Left lobe of liver (tissue), 2 donors: ENCODE data around the gene UFSP1. TPM values are rescaled to one million over a fixed set of nuclear protein-coding genes. Genes with fewer than 3 reads are reported as not detected.
"Not testable (repeated sequence)": the region's sequence is repeated elsewhere in the genome, so short reads cannot be mapped to it uniquely, and the experiment has no call there.

Experiments
- ATAC-seq: fragments of 200-7000 bp; cut with Tn5 transposase; one replicate; pipeline ENCODE4 v1.9.1; 2020; ENCODE audit warnings: mild to moderate bottlenecking, moderate library complexity
- DNase-seq: peaks from one replicate; pipeline ENCODE4 v3.0.0-alpha.2; 2020; ENCODE audit warnings: low spot score
- total RNA-seq: library from RNA; stranded (reverse); gene quantifications from one replicate; pipeline ENCODE4 v1.2.1, GENCODE V29; 2021
- donor health status: DM: no; HTN: no; CAD: no; lungs with moderate emphysema.
- donor health status: DM: no; HTN: yes; CAD: no.

Gene UFSP1
- total RNA-seq: 1.8 TPM

- DNase-seq (no peak), ATAC-seq (peak; percentile 66)
Measured at GRCh38 chr7:100888988-100889750, at the start of gene UFSP1. Gene UFSP1, minus strand, starts transcription at chr7:100889715. Its CDS starts 444 bp downstream, at chr7:100889271.

- DNase-seq, ATAC-seq: not testable (repeated sequence)
Measured at GRCh38 chr7:100936167-100936566, 46.7 kb upstream of the UFSP1 start.

GRCh38 chr7:100935381-100935780, 45.9 kb upstream of the UFSP1 start:
- ATAC-seq, DNase-seq: not testable (repeated sequence)

GRCh38 chr7:100933734-100934133, 44.2 kb upstream of the UFSP1 start:
- ATAC-seq (no peak), DNase-seq (no peak)

- DNase-seq (no peak), ATAC-seq (no peak)
Measured at GRCh38 chr7:100929808-100930174, 40.3 kb upstream of the UFSP1 start.

GRCh38 chr7:100923616-100924015, 34.1 kb upstream of the UFSP1 start:
- not testable (repeated sequence) for ATAC-seq, DNase-seq

- DNase-seq: no peak
- ATAC-seq: no peak
Measured at GRCh38 chr7:100921039-100921438, 31.5 kb upstream of the UFSP1 start.

- not testable (repeated sequence) for ATAC-seq, DNase-seq
Measured at GRCh38 chr7:100919779-100920437, 30.4 kb upstream of the UFSP1 start.

- ATAC-seq, DNase-seq: not testable (repeated sequence)
Measured at GRCh38 chr7:100919335-100919734, 29.8 kb upstream of the UFSP1 start.

- DNase-seq: no peak
- ATAC-seq: no peak
Measured at GRCh38 chr7:100914879-100915447, 25.4 kb upstream of the UFSP1 start.

GRCh38 chr7:100914208-100914878, 24.8 kb upstream of the UFSP1 start:
- ATAC-seq: peak; percentile 92
- DNase-seq: peak; percentile 98

GRCh38 chr7:100911484-100911883, 22.0 kb upstream of the UFSP1 start:
- DNase-seq (no peak), ATAC-seq (no peak)

- not testable (repeated sequence) for ATAC-seq, DNase-seq
Measured at GRCh38 chr7:100910443-100910842, 20.9 kb upstream of the UFSP1 start.

- ATAC-seq (no peak), DNase-seq (no peak)
Measured at GRCh38 chr7:100908512-100908911, 19.0 kb upstream of the UFSP1 start.

GRCh38 chr7:100902638-100903037, 13.1 kb upstream of the UFSP1 start:
- DNase-seq: no peak
- ATAC-seq: no peak

- ATAC-seq (peak; percentile 68), DNase-seq (peak; percentile 68)
Measured at GRCh38 chr7:100901921-100902332, 12.4 kb upstream of the UFSP1 start.

- ATAC-seq: peak; percentile 80
- peak; percentile 93 for DNase-seq
Measured at GRCh38 chr7:100900978-100901377, 11.5 kb upstream of the UFSP1 start.

GRCh38 chr7:100899432-100899831, 9.9 kb upstream of the UFSP1 start:
- no peak for ATAC-seq
- DNase-seq: no peak

- ATAC-seq (no peak), DNase-seq (no peak)
Measured at GRCh38 chr7:100897772-100898454, 8.4 kb upstream of the UFSP1 start.

GRCh38 chr7:100896732-100897608, 7.5 kb upstream of the UFSP1 start:
- DNase-seq: no peak
- peak; percentile 54 for ATAC-seq
